T-helper 2 cell (primary cell): ENCODE results near the gene PROZ.
"Not testable (repeated sequence)": the region's sequence is repeated elsewhere in the genome, so short reads cannot be mapped to it uniquely, and the experiment has no call there.

Experiments
- DNase-seq, 5 experiments: peaks; one replicate each; pipeline versions ENCODE4 v3.0.0 to v3.0.0-alpha.2; 2012 to 2022
- total RNA-seq, 2 donors: gene quantifications; one replicate each; lab custom pipeline; 2026; lab: John Stamatoyannopoulos, UW

PROZ gene
- total RNA-seq = 0 reads per million in 2 donors

GRCh38 chr13:113157929-113158747 is at the start of gene PROZ:
Gene PROZ (plus strand): TSS chr13:113158648. CDS start chr13:113158661, 13 bp downstream.
- DNase-seq = no peak

DNA sequence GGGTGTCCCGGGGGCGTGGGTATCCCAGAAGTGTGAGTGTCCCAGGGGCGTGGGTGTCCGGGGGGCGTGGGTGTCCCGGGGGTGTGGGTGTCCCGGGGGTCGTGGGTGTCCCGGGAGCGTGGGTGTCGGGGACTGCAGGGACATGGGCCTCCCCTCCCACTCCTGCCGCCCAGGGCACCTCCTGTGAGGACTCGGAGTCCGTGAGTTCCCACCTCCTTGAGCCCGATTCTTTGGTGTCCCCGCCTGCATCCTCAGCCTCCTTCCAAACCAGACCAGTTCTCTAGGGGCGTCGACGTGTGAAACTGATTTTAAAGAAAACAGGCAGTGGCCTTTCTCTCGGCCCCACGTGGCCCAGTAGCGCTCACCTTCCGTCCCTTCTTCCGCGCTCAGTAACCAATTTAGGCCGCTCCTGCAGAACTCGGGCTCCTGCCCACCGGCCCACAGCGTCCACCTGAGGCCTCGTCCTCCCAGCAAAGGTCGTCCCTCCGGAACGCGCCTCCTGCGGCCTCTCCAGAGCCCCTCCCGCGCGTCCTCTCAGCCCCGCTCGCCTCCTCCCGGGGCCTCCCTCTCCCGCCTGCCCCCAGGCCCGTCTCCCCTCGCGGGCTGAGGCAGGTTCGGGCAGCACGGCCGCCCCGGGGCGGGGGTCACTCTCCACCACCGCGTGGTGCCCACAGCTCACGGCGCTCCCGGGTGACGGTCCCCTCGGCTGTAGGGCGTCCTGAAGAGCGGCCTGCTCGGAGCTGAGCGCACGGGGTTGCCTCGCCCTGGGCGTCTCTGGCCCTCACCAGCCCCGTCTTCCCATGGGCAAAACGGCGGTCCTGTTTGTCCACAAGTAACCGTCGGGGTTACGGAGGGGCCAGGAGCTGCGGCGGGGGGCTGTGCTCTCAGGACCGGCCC is 49.0 kb upstream of the PROZ start:
- no peak for DNase-seq

DNA sequence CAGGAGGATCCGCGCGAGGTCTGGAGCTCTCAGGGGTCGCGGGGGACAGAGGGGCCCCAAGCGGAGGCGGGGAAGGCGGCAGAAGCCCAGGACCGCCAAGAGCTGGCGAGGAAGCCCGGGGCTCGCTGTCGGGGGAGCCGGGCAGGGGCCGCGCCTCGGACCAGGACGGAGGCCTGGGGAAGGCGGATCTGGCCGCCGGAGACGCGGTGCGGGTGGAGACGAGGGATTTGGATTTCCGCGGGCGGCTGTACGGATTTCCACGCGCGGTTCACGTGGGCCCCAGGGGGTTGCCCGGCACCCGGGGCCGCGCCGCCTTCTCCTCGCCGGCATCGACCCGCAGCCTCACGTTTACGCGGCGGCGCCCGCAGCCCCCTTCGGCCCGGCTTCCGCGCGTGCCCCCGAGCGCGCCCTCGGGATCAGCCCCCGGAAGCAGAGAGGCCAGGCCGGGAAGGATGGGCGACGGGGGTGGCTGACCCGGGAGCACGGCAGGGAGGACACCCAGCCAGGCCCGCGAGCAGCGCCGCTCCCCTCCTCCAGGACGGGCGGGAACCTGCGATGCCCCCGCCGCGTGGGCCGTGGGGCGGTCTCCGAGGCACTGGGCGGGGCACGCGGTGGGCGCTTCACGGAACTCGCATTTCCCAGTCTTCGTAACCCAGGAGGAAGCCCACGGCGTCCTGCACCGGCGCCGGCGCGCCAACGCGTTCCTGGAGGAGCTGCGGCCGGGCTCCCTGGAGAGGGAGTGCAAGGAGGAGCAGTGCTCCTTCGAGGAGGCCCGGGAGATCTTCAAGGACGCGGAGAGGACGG is 48.2 kb upstream of the PROZ start:
- peak in 1 of 5 experiments; percentile 15 for DNase-seq

DNA sequence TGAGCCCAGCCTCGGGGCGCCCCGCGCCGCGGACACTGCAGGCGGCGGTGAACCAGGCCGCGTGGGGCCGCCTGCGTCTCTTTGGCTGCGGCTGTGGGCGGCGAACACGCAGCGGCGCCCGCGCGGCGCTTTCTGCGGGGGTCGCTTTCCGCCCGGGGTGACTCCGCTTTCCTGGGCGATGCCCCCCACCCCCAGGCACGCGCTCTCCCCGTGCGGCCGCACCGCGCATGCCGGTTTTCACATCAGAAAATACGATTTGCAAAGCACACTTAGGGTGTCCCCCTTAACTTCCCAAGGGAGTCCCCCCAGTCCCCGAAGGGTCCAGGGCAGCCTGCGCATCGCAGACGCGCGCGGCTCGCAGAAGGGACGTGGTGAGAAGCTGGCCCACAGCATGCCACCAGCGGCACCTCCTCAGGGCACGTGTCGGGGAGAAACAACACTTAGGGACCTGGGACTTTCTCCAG is 47.6 kb upstream of the PROZ start:
- no peak for DNase-seq

GRCh38 chr13:113111821-113112220 is 46.6 kb upstream of the PROZ start:
- not testable (repeated sequence) for DNase-seq

DNA sequence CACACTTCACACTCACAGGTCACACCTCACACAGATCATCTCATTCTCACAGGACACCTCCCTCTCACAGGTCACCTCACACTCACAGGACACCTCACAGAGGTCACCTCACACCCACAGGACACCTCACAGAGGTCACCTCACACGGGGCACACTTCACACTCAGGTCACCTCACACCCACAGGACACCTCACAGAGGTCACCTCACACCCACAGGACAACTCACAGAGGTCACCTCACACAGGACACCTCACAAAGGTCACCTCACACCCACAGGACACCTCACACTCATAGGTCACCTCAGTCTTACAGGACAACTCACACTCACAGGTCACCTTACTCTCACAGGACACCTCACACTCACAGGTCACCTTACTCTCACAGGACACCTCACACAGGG is 46.0 kb upstream of the PROZ start:
- DNase-seq = not testable (repeated sequence)

DNA sequence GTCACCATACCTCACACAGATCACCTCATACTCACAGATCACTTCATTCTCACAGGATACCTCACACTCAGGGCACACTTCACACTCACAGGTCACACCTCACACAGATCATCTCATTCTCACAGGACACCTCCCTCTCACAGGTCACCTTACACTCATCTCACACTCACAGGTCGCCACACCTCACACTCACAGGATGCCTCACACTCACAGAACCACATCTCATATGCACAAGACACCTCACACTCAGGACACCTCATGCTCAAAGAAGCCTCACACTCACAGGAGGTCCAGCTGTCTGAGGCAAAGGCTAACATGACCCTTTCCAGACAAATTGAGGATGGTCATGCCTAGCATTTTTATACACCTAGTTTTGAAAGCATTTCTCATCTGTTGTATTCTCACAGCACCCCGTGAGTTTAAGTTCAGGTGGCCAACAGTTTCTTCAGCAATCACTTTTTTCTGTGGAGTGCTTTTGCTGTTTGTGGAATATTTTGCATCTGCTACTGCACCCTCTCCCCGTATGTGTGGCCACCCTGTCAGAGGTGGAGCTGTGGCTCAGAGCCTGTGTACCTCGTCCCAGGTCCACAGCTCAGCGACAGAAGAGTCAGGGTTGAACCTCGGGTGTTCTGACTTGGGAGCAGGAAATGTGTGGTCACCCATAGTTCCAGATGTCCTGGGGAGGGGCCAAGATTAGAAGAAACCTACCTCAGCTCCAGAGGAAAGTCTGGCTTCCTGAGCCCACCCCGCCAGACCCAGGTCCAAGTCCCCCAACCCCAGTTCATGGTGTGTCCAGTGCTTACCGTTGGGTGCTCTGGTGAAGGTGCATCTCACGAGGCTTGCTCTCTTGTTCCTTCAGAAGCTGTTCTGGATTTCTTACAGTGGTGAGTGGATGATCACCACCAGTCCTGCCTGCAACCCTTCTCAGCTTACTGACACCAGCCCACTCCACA is 45.3 kb upstream of the PROZ start:
- DNase-seq = no peak

DNA sequence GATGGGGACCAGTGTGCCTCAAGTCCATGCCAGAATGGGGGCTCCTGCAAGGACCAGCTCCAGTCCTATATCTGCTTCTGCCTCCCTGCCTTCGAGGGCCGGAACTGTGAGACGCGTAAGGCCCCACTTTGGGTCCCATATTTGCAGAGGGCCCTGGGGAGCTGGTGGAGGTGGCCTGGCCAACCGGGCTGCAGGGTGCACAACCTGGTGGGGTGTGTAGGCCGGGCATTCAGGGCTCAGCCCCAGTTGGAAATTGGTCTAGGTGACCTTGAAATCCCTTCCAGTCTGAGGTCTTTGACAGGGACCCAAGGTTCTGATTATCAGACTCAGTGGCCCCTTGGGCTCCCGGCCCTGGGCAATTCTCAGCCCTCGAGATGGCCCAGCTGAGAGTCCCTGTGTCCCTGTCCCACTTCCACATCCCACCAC is 44.6 kb upstream of the PROZ start:
- no peak for DNase-seq

- DNase-seq = no peak
Measured at GRCh38 chr13:113114511-113115362, 43.7 kb upstream of the PROZ start.

DNA sequence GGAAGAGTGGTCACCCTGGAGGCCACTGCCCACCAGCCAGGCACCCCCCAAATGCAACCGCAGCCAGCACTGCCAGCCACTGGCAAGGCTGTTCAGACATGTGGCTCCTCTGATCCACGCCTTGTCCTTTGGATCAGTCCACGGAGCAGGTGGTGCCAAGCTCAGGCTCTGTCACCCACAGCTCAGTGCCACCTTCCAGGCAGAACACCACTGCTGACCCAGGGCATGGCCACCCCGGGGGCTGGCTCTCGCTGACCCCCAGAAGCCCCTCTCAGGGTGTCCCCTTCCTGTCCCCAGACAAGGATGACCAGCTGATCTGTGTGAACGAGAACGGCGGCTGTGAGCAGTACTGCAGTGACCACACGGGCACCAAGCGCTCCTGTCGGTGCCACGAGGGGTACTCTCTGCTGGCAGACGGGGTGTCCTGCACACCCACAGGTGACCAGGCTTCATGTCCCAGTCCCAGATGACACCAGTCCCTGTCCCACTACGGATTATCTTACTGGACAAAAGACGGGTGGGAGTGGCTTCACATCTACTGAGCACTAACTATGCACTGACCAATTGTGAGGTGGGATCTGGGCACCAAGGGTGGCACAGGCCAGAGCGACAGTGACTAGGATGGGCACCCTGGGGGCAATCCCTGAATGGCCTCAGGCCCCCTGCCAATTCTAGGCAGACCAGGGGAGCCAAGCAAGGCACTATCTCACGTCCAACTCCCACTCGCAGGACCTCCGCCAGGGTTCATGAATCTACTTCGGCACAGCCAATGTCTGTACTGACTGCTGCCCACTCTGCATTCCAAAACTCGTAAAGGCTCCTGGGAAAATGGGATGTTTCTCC is 42.9 kb upstream of the PROZ start:
- no peak for DNase-seq

GRCh38 chr13:113116206-113116800 is 42.1 kb upstream of the PROZ start:
- no peak for DNase-seq

DNA sequence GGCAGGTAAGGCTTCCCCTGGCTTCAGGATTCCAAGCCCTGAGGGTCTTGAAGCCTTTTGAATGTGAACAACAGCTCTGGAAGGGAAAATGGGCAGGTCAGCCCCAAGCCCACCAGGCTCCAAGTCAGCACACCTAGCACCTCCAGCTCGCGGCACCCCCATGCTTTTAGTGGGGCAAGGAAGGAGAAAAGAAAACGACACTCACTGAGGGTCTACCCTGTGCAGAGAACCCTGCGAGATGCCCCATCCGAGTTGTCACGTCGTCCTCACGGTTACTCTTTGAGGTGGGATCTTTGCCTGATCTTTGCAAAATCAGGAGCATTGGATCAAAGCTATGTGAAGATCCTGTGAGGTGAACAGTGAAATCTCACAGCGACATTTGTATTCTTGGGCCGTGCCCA is 41.6 kb upstream of the PROZ start:
- DNase-seq = no peak

GRCh38 chr13:113117335-113117872 is 41.0 kb upstream of the PROZ start:
- no peak for DNase-seq

- DNase-seq = no peak
Measured at GRCh38 chr13:113117911-113118260, 40.6 kb upstream of the PROZ start.

GRCh38 chr13:113118261-113119021 is 40.0 kb upstream of the PROZ start:
- DNase-seq = no peak

GRCh38 chr13:113119166-113119821 is 39.2 kb upstream of the PROZ start:
- DNase-seq = no peak

DNA sequence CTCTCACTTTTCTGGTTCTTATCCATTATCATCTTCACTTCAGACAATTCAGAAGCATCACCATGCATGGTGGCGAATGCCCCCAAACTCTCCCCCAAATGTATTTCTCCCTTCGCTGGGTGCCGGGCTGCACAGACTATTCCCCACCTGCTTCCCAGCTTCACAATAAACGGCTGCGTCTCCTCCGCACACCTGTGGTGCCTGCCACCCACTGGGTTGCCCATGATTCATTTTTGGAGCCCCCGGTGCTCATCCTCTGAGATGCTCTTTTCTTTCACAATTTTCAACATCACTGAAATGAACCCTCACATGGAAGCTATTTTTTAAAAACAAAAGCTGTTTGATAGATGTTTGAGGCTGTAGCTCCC is 38.6 kb upstream of the PROZ start:
- DNase-seq = no peak
